CD4-positive, alpha-beta memory T cell (primary cell): ENCODE results near the gene PCSK6. TPM values are rescaled to one million over a fixed set of nuclear protein-coding genes. Genes with fewer than 3 reads are reported as not detected.

Source experiments
- CTCF ChIA-PET: fragments of 350-600 bp; sonication (Branson Sonifier 250); formaldehyde crosslinking; loops from one replicate; lab custom pipeline; 2021; ENCODE audit warnings: inconsistent platforms; ENCODE audit not compliant: partially characterized antibody; lab: Charles Lee
- POLR2A ChIA-PET: fragments of 350-600 bp; sonication (Branson Sonifier 250); formaldehyde crosslinking; loops from one replicate; lab custom pipeline; 2021; ENCODE audit not compliant: partially characterized antibody; lab: Charles Lee
- DNase-seq, 5 donors: peaks; one replicate each; pipeline versions ENCODE4 v3.0.0 to v3.0.0-alpha.2; 2020 to 2022; ENCODE audit warnings: mixed read lengths in 1 of 5
- H3K27ac ChIP-seq: one replicate; pipeline ENCODE4 v1.7.0; 2013; ENCODE audit warnings: low read depth, low read length
- H3K27me3 ChIP-seq: 2 replicates; pipeline ENCODE4 v1.7.0; 2013; ENCODE audit warnings: mild to moderate bottlenecking, low read length, moderate library complexity; ENCODE audit not compliant: insufficient read depth
- H3K36me3 ChIP-seq: 2 replicates; pipeline ENCODE4 v1.7.0; 2013; ENCODE audit warnings: mild to moderate bottlenecking, low read length, moderate library complexity; ENCODE audit not compliant: insufficient read depth
- H3K4me1 ChIP-seq: 2 replicates; pipeline ENCODE4 v1.7.0; 2013; ENCODE audit warnings: mild to moderate bottlenecking, low read length, moderate library complexity; ENCODE audit not compliant: insufficient read depth
- H3K4me3 ChIP-seq, 2 donors: one replicate each; pipeline ENCODE4 v1.7.0; 2013; ENCODE audit warnings: low read length in 2 of 2, mild to moderate bottlenecking in 1 of 2
- H3K9me3 ChIP-seq, 2 donors: one replicate each; pipeline ENCODE4 v1.7.0; 2013; ENCODE audit warnings: low read length in 2 of 2, control low read depth in 1 of 2; ENCODE audit not compliant: control insufficient read depth in 1 of 2
- H3K27ac Mint-ChIP-seq, 7 donors: one replicate each; pipeline ENCODE4 v1.8.0; 2020 to 2021; ENCODE audit warnings: mixed read lengths in 7 of 7, mild to moderate bottlenecking in 6 of 7, inconsistent platforms in 3 of 7, moderate library complexity in 3 of 7
- H3K27me3 Mint-ChIP-seq, 2 donors: one replicate each; pipeline ENCODE4 v1.8.0; 2020 to 2021; ENCODE audit warnings: mixed read lengths in 2 of 2
- H3K36me3 Mint-ChIP-seq, 2 donors: one replicate each; pipeline ENCODE4 v1.8.0; 2020 to 2021; ENCODE audit warnings: mixed read lengths in 2 of 2, inconsistent platforms in 1 of 2, mild to moderate bottlenecking in 1 of 2
- H3K4me1 Mint-ChIP-seq, 4 donors: one replicate each; pipeline ENCODE4 v1.8.0; 2020 to 2021; ENCODE audit warnings: mixed read lengths in 4 of 4, mild to moderate bottlenecking in 1 of 4
- H3K4me3 Mint-ChIP-seq, 8 donors: one replicate each; pipeline ENCODE4 v1.8.0; 2020 to 2021; ENCODE audit warnings: mixed read lengths in 8 of 8, mild to moderate bottlenecking in 7 of 8, moderate library complexity in 6 of 8, inconsistent platforms in 3 of 8
- H3K9me3 Mint-ChIP-seq, 8 donors: one replicate each; pipeline ENCODE4 v1.8.0; 2020 to 2021; ENCODE audit warnings: mixed read lengths in 8 of 8, mild to moderate bottlenecking in 5 of 8, inconsistent platforms in 3 of 8, moderate library complexity in 1 of 8
- intact Hi-C: fragments of 100-400 bp; cut with micrococcal nuclease; formaldehyde crosslinking; loops from one replicate; pipeline ENCODE4 v1.15.1; 2023
- polyA plus RNA-seq, 2 donors: library from polyadenylated mRNA; unstranded; fragments of 300-500 nt; fragmentation: Illumina TruSeq; gene quantifications; one replicate each; pipeline ENCODE4 v1.2.3, GENCODE V29; 2021
- total RNA-seq, 2 experiments: library from RNA; stranded (reverse); gene quantifications; one replicate each; pipeline ENCODE4 v1.2.3, GENCODE V29; 2021

Gene PCSK6
- total and polyA plus RNA-seq, 4 experiments from 2014 or later = 0.08 to 0.53 (median 0.32) TPM

GRCh38 chr15:101535170-101535902 is 45.8 kb upstream of the PCSK6 start:
- Mint-ChIP-seq H3K9me3 (peaks cover 0 to 7% (median 0%) of the 10 kb centered on the region in 8 donors), H3K4me1 (no peaks in the 10 kb centered on the region), H3K4me3 (no peak overlapping the region), H3K27ac (no peak overlapping the region), H3K36me3 (no peaks in the 10 kb centered on the region), H3K27me3 (peaks cover 1 to 8% of the 10 kb centered on the region in 2 donors)
- Histone ChIP-seq H3K27ac (no peak overlapping the region), H3K4me1 (no peaks in the 10 kb centered on the region), H3K4me3 (no peak overlapping the region), H3K36me3 (no peaks in the 10 kb centered on the region), H3K9me3 (no peaks in the 10 kb centered on the region), H3K27me3 (no peaks in the 10 kb centered on the region)
- DNase-seq = no peak
- intact Hi-C loops = no loop called here
- ChIA-PET POLR2A (no interaction called here), CTCF (no interaction called here)

DNA sequence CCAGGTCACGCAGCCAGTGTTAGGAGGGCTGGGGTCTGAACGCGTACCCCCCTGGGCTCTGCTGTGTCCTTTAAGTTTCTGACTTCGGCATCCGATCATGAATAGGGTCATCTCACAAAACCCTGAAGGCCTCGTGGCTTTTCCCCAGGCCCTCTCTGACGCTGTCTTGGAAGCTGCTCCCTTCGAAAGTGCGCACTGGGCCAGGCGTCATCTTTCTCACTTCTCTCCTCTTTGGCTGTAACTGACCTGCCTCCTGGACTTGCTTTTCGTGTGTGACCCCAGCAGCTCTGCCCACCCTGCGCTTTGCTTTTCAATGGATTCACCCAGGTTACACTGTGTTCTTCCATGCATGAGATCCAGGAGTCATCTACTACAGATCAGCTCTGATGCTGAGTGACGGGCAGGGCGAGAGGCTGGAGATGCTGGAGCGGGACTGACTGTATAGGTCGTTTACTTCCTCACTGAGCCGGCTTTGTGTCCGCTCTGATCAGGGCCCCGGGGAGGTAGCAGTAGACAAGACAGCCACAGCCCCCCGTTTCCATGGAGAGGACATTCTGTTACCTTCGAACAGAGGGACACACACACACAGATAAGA is 45.0 kb upstream of the PCSK6 start:
- Histone ChIP-seq H3K36me3 (no peaks in the 10 kb centered on the region), H3K27me3 (no peaks in the 10 kb centered on the region), H3K4me1 (no peaks in the 10 kb centered on the region), H3K27ac (no peak overlapping the region), H3K9me3 (no peaks in the 10 kb centered on the region), H3K4me3 (no peak overlapping the region)
- no peak for DNase-seq
- Mint-ChIP-seq H3K27ac (no peak overlapping the region), H3K9me3 (peaks cover 0 to 7% (median 0%) of the 10 kb centered on the region in 8 donors), H3K4me1 (no peaks in the 10 kb centered on the region), H3K4me3 (no peak overlapping the region), H3K36me3 (no peaks in the 10 kb centered on the region), H3K27me3 (peaks cover 1 to 8% of the 10 kb centered on the region in 2 donors)
- ChIA-PET POLR2A (no interaction called here), CTCF (no interaction called here)
- intact Hi-C loops = no loop called here

- Mint-ChIP-seq H3K27me3 (peaks cover 2 to 8% of the 10 kb centered on the region in 2 donors), H3K4me1 (no peaks in the 10 kb centered on the region), H3K36me3 (no peaks in the 10 kb centered on the region), H3K4me3 (no peak overlapping the region), H3K9me3 (peaks cover 0 to 2% (median 0%) of the 10 kb centered on the region in 8 donors), H3K27ac (no peak overlapping the region)
- H3K4me3 ChIP-seq = no peak overlapping the region
- no peaks in the 10 kb centered on the region for H3K4me1 ChIP-seq
- intact Hi-C loops = no loop called here
- ChIA-PET POLR2A (no interaction called here), CTCF (no interaction called here)
- no peak overlapping the region for H3K27ac ChIP-seq
- no peaks in the 10 kb centered on the region for H3K27me3 ChIP-seq
- DNase-seq = no peak
- no peaks in the 10 kb centered on the region for H3K36me3 ChIP-seq
- H3K9me3 ChIP-seq = no peaks in the 10 kb centered on the region
Observed at GRCh38 chr15:101533371-101534140, 44.0 kb upstream of the PCSK6 start.

- H3K27me3 ChIP-seq = no peaks in the 10 kb centered on the region
- Mint-ChIP-seq H3K36me3 (no peaks in the 10 kb centered on the region), H3K9me3 (no peaks in the 10 kb centered on the region), H3K4me3 (no peak overlapping the region), H3K27ac (no peak overlapping the region), H3K4me1 (no peaks in the 10 kb centered on the region), H3K27me3 (peaks cover 5 to 8% of the 10 kb centered on the region in 2 donors)
- ChIA-PET CTCF (no interaction called here), POLR2A (no interaction called here)
- no peak for DNase-seq
- no peaks in the 10 kb centered on the region for H3K9me3 ChIP-seq
- no peaks in the 10 kb centered on the region for H3K36me3 ChIP-seq
- intact Hi-C loops = no loop called here
- no peaks in the 10 kb centered on the region for H3K4me1 ChIP-seq
- no peak overlapping the region for H3K4me3 ChIP-seq
- no peak overlapping the region for H3K27ac ChIP-seq
Observed at GRCh38 chr15:101532865-101533264, 43.4 kb upstream of the PCSK6 start.

DNA sequence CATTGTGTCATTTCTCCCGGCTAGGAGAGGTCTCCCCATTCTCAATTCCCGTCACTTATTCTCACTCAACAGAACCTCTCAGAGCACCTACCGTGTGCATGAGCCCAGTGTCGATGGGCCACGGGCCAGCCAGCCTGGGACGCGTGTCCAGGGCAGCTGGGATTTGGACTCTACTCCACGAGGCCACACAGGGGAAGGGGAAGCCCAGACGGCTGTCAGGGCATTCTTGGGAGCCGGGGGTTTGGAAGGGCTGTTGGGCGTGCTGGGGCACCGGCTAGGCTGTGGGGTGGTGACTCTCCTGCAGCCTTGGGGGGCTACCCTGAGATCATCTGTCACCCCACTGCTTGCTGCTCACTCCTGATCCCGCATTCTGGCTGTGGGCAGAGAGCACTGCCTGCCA is 41.7 kb upstream of the PCSK6 start:
- ChIA-PET CTCF (no interaction called here), POLR2A (no interaction called here)
- Histone ChIP-seq H3K36me3 (no peaks in the 10 kb centered on the region), H3K4me1 (no peaks in the 10 kb centered on the region), H3K4me3 (no peak overlapping the region), H3K27me3 (no peaks in the 10 kb centered on the region), H3K9me3 (no peaks in the 10 kb centered on the region), H3K27ac (no peak overlapping the region)
- Mint-ChIP-seq H3K27me3 (peaks cover 6 to 7% of the 10 kb centered on the region in 2 donors), H3K9me3 (no peaks in the 10 kb centered on the region), H3K27ac (no peak overlapping the region), H3K4me1 (no peaks in the 10 kb centered on the region), H3K36me3 (no peaks in the 10 kb centered on the region), H3K4me3 (no peak overlapping the region)
- DNase-seq = no peak
- intact Hi-C loops = no loop called here

- no peak overlapping the region for H3K27ac ChIP-seq
- peaks cover 6 to 7% of the 10 kb centered on the region in 2 donors for H3K27me3 Mint-ChIP-seq
- no peak overlapping the region for H3K4me3 Mint-ChIP-seq
- H3K27ac Mint-ChIP-seq = no peak overlapping the region
- no peaks in the 10 kb centered on the region for H3K27me3 ChIP-seq
- POLR2A ChIA-PET = no interaction called here
- no peaks in the 10 kb centered on the region for H3K4me1 ChIP-seq
- CTCF ChIA-PET = no interaction called here
- no peaks in the 10 kb centered on the region for H3K9me3 ChIP-seq
- H3K4me1 Mint-ChIP-seq = no peaks in the 10 kb centered on the region
- no peaks in the 10 kb centered on the region for H3K36me3 ChIP-seq
- intact Hi-C loops = no loop called here
- H3K9me3 Mint-ChIP-seq = no peaks in the 10 kb centered on the region
- DNase-seq = no peak
- no peak overlapping the region for H3K4me3 ChIP-seq
- H3K36me3 Mint-ChIP-seq = no peaks in the 10 kb centered on the region
Observed at GRCh38 chr15:101530224-101530958, 40.9 kb upstream of the PCSK6 start.

DNA sequence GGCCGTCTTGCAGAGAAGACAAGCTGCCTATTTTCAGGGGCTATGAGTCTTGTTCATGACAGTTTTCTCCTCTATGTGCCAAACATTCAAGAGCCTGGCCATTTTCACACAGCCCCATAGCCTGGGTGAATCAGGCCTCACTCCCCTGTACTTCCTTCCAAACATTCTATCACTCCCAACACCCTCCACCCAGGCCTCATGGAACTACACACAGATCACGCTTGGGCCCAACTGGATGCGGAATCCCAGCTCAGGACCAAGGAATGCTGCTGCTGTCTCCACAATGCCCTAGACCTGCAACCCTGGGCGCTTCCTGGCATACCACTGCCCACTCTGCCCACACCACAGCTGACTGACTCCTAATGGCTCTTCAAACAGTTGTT is 39.4 kb upstream of the PCSK6 start:
- ChIA-PET POLR2A (no interaction called here), CTCF (no interaction called here)
- no peak overlapping the region for H3K4me3 Mint-ChIP-seq

More for the DNA sequence above, 39.4 kb upstream of the PCSK6 start:
- Histone ChIP-seq H3K4me1 (no peaks in the 10 kb centered on the region), H3K9me3 (no peaks in the 10 kb centered on the region), H3K27ac (no peak overlapping the region), H3K27me3 (no peaks in the 10 kb centered on the region), H3K4me3 (no peak overlapping the region), H3K36me3 (no peaks in the 10 kb centered on the region)
- Mint-ChIP-seq H3K27ac (no peak overlapping the region), H3K36me3 (no peaks in the 10 kb centered on the region), H3K27me3 (peaks cover 1 to 6% of the 10 kb centered on the region in 2 donors), H3K4me1 (no peaks in the 10 kb centered on the region), H3K9me3 (no peaks in the 10 kb centered on the region)
- intact Hi-C loops = no loop called here
- DNase-seq = no peak
